Measurements from ENCODE around the gene GPR137B.

DNA sequence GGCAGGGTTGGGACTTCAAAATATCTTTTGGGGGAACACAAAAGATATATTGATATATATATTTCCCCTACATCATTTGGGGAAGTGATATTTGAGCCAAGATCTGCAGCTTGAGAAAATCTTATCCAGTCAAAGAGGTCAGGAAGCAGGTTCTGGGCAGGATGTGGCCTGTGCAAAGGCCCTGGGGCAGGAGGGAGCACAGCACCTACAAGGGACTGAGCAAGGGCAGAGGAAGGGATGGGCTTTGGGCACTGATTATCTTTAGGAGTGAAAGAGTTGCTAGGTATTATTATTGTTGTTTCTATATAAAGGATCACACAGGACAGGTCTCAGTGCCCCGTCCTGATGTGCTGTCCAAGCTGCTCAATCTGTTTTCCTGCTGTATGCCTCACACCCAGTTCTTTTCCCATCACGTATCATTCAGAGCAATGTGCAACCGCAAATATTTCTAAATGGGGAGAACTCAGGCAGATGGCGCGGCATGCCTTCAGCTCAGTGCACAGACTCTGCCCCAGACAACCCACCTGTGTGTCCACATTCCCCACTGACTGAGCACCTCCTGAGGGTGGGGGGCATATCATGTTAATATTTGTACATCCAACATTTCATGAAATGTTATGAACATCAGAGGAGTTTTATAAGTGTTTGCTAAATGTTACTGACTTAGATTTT lies 28.1 kb upstream of the GPR137B start:
- TF ChIP-seq POLR2AphosphoS5 (IDR thresholded peaks at IDR 0.05; ENCODE audit: low read depth, low read length) (no peak), POLR2A (IDR thresholded peaks at IDR 0.05; ENCODE audit: low read depth, low read length) (no peak), SPI1 (IDR thresholded peaks at IDR 0.05; ENCODE audit: low read depth, low read length) (no peak; the same call in 1 of the 2 replicates), TAF1 (IDR thresholded peaks at IDR 0.05; ENCODE audit: low read depth, low read length) (no peak)

All from GM12891 (cell line).